Epidermal melanocyte (primary cell): Measurements from ENCODE around the gene MYOM1.
A peak's percentile ranks its signal among the peaks of the same experiment; 100 is the strongest.

Experiments
- DNase-seq: peaks from one replicate; pipeline ENCODE4 v3.0.0; 2011; ENCODE audit warnings: low spot score; ENCODE audit not compliant: insufficient read length

MYOM1 gene

GRCh38 chr18:3152294-3152693 lies 67.5 kb downstream of the MYOM1 start:
- no peak for DNase-seq

DNA sequence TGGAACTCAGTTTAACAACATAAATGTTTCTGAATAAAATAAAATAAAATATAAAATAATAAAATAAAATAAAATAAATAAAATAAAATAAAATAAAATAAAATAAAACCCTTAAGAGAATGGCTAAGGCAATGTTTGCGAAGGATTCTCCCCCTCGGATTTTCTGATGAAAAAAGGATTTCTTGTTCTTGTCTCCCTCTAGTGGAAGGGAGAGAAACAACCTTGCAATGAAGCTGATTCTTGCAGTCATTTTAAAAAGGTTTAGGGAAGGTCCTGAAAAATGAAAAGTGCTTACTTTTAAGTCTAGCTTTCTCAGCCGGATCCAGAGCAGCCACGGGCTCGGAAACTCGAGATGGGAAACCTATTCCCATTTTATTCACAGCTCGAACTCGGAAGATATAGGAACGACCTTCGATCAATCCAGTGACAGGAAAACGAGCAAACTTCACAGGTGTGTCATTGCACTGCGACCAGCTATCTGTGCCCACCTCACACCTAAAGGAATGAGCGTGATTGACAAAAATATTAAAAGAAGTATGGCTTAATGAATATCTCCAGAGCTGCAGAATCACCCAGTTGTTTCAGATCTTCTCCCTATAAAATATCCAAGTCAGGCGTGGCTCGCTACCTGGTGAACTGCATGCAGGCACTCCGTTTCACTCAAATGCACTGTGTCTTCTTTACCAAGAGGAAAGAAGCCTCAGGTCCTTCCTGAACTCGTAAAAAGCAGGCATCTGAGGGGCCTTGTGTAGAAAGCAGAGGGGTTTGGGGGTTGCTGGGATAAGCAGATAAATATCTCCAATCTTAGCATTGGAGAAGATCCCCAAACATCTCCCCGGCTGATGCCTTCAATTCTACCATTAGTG lies 68.1 kb downstream of the MYOM1 start:
- peak; percentile 41 for DNase-seq

- DNase-seq: no peak
Observed at GRCh38 chr18:3150688-3151087, 69.1 kb downstream of the MYOM1 start.

- no peak for DNase-seq
Observed at GRCh38 chr18:3150274-3150673, 69.5 kb downstream of the MYOM1 start.

DNA sequence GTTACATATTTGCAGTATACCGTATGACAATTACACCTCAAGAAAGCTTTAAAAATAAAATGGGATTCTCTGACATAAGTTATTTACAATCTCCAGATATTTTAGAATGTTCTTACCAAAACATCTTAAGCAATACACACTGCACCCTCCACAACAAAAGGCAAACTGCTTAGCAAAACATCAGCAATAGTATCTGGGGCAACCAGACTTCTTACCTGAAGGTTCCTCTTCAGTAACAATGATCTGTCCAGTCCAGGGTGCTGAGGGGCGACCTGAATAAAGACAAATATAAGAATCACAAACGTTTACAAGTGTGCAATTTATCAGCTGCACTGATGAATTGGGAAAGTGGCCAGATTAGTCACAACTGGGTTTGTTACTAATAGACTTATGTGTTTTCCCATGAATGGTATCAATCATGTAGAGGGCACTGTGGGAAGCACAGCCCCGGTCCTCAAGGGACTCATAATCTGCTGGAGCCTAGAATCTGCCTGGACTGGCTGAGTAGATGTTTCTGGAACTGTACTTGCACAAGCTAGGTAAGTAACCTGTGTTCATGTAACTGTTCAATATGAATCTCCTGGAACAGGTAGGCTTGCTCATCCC lies 70.7 kb downstream of the MYOM1 start:
- no peak for DNase-seq

DNA sequence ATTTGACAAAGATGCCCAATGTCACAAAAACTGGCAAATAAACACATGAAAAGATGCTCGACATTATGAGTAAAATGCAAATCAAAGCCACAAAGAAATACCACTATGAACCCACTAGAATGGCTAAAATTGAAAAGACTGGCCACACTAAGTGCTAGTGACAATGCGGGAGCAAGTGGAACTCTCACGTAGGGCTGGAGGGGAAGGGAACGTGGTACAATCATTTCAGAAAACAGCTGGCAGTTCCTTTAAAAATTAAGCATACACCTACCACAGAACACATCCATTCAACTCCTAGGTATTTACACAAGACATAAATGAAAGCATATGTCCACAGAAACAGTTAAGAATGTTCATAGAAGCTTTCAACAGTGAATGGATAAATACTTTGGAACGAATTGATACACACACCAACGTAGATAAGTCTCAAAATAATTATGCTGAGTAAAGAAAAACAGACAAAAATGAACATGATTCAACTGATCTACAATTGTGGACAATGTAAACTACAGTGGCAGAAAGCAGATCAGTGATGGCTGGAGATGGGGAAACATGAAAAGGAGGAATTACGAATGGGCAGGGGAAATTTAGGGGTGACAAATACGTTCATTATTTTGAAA lies 71.7 kb downstream of the MYOM1 start:
- no peak for DNase-seq

DNA sequence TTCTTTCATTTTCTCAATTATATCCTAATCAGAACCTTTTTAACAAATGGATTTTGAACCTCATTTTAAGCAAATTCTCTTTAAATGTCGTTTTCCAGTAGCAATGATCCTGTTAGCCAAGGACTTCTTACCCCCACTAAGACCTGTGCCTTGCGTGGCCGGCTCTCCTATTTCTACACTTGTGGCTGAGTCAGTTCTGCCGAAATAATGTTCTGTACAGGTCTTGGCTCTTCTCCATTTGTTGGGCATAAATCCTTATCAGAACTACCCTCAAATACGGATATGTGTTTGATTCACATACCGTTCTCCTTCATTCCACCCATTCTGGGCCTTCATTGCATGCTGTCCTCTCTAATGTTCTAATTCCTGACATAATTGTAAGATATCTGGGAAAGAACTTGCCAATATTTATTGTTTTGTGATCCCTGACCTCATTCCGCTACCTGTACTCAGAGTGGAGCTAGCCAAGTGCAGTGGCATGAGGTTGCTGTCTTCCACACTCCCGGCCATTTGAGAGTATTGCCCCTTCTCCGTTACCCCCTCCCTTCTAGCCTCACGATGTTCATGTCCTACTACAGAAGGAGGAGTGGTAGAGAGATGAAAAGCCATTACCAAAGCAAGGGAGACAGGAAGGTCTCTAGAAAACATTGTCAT lies 78.7 kb downstream of the MYOM1 start:
- no peak for DNase-seq

DNA sequence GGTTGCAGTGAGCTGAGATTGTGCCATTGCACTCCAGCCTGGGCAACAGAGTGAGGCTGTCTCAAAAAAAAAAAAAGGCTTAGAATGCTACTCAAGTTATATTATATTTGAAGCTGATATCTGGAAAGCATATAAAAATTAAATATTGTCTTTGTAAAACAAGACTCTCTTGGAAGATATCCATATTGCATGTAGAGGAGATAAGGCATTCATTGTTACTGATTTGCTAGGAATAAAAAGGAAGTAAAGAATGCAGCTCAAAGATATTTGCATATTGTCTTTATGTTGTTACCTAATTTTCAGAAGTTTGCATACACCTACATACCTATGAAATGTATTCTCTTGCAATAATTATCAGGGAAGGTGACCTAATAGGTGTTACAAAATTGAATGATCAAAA lies 79.4 kb downstream of the MYOM1 start:
- no peak for DNase-seq

DNA sequence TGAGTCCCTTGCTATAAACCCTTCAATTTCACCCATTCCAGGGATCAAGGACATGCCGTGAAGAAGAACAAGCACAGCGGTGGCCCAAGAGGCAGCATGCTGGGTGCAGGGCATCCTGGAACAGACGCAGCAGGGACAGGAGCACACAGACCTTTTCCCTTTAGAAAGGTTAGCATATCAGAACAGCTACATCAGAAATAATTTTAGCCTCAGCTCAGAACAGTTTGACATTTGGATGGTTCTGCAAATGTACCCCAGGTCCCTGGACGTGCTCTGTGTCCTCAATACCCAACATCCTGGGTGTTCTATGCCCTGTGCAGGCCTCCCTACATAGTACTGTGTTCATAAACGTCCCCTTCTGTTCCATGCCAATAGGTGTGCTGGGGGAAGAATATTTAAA lies 80.4 kb downstream of the MYOM1 start:
- no peak for DNase-seq

DNA sequence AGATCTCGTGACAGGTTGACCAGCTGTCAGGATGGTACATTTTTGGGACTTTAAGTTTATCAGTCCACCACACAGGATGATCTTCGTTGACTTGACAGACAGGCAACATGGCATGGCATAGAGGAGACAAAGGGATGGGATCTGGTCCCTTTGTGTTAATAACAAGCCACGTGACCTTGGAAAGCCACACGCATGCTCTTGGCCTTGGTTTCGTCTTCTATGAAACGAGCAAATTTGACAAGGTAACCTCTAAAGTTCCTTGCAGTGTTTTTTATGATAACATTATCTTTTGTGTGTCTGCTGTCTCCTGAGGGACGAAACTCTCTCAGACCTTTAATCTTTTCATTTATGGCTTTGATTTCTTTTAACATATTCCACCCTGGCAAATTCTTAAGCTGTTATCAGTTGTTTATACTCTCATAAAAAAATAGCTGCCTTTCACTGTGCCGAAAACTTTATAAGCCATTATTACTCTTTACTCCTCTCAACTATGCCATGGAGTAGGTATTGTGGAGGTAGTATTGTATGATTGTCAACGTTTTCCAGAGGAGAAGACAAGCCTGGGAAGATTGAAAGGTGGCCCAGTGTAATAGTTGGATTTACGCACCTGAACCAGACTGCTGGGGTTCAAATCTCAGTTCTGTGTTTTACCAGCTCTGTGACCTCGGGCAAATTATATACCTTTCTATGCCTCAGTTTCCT lies 81.3 kb downstream of the MYOM1 start:
- no peak for DNase-seq

DNA sequence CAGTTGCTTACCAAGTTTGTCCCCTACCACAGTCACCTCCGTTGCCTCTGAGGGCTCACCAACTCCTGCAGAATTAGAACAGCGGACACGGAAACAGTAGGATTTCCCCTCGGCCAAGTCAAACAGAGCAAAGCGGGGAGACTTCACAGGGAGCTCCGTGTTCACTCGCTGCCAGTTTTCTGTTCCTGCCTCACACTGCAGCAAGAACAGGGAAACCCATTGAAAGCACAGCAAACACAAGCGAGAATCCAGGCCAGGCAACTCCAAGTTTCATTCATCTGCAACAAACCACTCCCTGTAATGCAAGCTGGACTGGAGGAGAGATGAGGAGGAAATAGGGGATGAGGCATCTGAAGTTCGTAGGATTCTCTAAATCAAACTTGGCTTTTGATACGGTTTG lies 84.2 kb downstream of the MYOM1 start:
- DNase-seq: no peak

- DNase-seq: no peak
Observed at GRCh38 chr18:3132700-3133099, 87.1 kb downstream of the MYOM1 start.

- DNase-seq: no peak
Observed at GRCh38 chr18:3130344-3130743, 89.4 kb downstream of the MYOM1 start.

DNA sequence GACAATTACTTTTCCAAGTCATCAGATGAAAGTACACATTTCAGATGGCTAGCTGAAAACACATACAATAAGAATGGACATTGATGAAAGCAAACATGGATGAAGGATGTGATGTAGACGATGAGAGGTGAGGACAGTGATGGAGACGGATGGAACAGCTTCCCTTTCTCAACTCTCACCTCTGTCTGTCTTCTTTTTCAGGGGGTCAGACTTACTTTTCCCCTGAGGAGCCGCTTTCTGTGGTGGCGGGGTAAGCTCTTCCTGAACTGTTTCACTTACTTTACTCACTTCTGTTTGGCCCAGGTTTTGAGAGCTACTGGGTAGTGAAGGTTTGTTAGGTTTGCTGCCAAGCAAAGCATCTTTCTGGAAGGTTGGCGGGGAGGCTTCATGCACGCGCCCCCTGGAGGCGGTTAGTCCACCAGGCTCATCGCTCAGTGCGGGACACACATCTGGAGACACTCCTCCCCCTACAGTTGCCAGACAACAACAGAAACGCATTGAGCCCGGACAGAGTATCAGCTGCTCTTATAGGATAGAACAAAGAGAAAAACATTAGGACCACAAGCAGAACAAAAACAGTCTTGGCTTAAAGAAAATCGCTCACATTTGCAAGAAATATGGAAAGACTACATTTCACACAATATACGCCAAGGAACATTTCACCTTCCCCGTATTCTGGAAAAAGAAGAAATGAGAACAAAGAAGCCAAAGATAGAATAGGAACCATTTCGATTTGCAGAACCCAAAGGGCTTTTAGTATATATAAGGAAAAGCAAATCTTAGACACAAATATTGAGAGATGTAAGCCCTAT lies 90.5 kb downstream of the MYOM1 start:
- peak; percentile 85 for DNase-seq

- no peak for DNase-seq
Observed at GRCh38 chr18:3126457-3127097, 93.2 kb downstream of the MYOM1 start.

DNA sequence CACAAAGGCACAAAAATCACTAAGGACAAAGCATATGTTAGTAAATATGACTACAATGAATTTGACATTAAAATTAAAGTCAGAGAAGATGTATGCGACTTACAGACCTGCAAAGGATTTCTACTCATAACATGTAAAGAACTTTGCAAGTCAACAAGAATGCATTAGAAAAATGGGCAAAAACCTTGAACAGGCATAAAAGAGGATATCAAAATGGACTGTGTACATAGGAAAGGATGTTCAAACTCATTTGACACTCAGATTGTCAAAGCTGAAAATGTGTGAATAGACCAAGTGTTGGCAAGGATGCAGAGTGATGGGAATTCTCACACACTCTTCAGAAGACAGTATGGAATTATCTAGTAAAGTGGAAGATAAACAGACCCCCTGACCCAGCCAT lies 94.9 kb downstream of the MYOM1 start:
- no peak for DNase-seq

DNA sequence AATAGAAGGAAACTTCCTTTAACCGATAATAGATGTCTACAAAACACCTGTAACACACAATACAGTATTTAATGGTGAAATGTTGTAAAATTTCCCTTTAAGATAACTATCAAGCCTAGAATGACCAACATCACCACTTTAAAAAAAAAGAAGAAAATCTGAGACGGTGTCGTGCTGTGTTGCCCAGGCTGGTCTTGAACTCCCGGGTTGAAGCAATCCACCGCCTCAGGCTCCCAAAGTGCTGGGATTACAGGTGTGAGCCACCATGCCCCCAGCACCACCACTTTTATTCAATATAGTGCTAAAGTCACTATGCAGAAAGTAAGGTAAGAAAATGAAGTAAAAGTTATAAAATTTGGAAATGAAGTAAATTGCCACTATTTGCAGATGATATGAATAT lies 96.9 kb downstream of the MYOM1 start:
- no peak for DNase-seq

DNA sequence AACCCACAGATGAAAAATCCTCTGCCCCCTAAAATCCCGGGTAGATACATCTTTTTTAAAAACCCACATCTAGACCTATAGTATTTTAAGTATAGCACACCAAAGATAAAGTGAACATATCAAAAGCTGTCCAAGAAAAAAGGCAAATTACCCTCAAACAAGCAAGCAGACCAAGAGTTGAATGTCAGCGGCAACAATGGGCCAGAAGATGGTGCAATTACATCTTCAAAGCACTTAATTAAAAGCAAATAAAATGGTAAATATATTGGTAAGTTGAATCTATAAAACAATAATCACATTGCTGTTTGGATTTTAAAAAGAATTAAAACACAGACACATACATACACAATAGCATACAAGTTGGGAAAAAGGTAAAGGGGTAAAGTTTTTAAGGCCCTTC lies 98.5 kb downstream of the MYOM1 start:
- DNase-seq: no peak

- DNase-seq: no peak
Observed at GRCh38 chr18:3120356-3120755, 99.4 kb downstream of the MYOM1 start.
